K562 (cell line): ENCODE measurements around the gene SLC30A7. TPM values are rescaled to one million over a fixed set of nuclear protein-coding genes. Genes with fewer than 3 reads are reported as not detected.

Source experiments
- ATAC-seq: fragments of 200-7000 bp; cut with Tn5 transposase; 3 replicates; pipeline ENCODE4 v1.9.1; 2020; ENCODE audit warnings: moderate library complexity
- BruUV-seq: library from RNA; stranded (reverse); fragments of 400-500 nt; replicated peaks from 2 replicates; lab custom pipeline; 2021; lab: Mats Ljungman, UMichigan
- CTCF ChIA-PET: fragments of 300-600 bp; formaldehyde crosslinking; extraction: SDS; loops from one replicate; lab custom pipeline; 2021; ENCODE audit warnings: low intra/inter-chr PET ratio; lab: Yijun Ruan, JAX
- POLR2A ChIA-PET: fragments of 300-600, 350-650 bp; sonication (Branson Sonifier 250); formaldehyde crosslinking; extraction: SDS; loops from one replicate; lab custom pipeline; 2021; ENCODE audit warnings: antibody characterized with exemption, inconsistent platforms; lab: Yijun Ruan, JAX
- DNase-seq, 4 experiments: peaks; one replicate each; pipeline versions ENCODE4 v3.0.0 to v3.0.0-alpha.2; 2011 to 2018; ENCODE audit warnings: low spot score in 3 of 4, mixed read lengths in 3 of 4; ENCODE audit errors: extremely low read depth in 1 of 4
- FAIRE-seq: peaks from 2 replicates; lab custom pipeline; 2011; peaks lifted over from hg19 to GRCh38; lab: Jason Lieb, UNC
- H2AFZ ChIP-seq: 2 replicates; pipeline ENCODE4 v1.6.0; 2011; ENCODE audit warnings: low read depth, low read length, control low read depth, inconsistent platforms
- H3K27ac ChIP-seq: fragments of 200-600 bp; 3 replicates; pipeline ENCODE4 v1.8.0; 2011; ENCODE audit warnings: low read depth, mild to moderate bottlenecking, control low read depth, inconsistent platforms, low read length, moderate library complexity, mixed read lengths; ENCODE audit errors: extremely low read depth
- H3K27me3 ChIP-seq, 2 experiments: fragments of 300-600 bp in 1 of 2; 2 replicates in 1 of 2; 3 replicates in 1 of 2; pipeline versions ENCODE4 v1.6.0 to v1.8.0; 2011; ENCODE audit warnings: inconsistent platforms in 2 of 2, low read length in 2 of 2, mild to moderate bottlenecking in 1 of 2, mixed read lengths in 1 of 2, moderate library complexity in 1 of 2; ENCODE audit not compliant: control insufficient read depth in 2 of 2, insufficient read depth in 2 of 2
- H3K36me3 ChIP-seq: fragments of 300-600 bp; 3 replicates; pipeline ENCODE4 v1.8.0; 2011; ENCODE audit warnings: mild to moderate bottlenecking, low read length, inconsistent platforms; ENCODE audit not compliant: control insufficient read depth, insufficient read depth
- H3K4me1 ChIP-seq, 2 experiments: fragments of 200-600 bp in 1 of 2; replicated peaks in 1 of 2; 2 replicates in 1 of 2; 3 replicates in 1 of 2; pipeline versions ENCODE4 v1.5.1 to v1.8.0; 2011; ENCODE audit warnings: inconsistent platforms in 2 of 2, low read length in 2 of 2, mild to moderate bottlenecking in 1 of 2, mixed read lengths in 1 of 2, moderate library complexity in 1 of 2; ENCODE audit not compliant: control insufficient read depth in 2 of 2, insufficient read depth in 2 of 2
- H3K4me2 ChIP-seq: 2 replicates; pipeline ENCODE4 v1.6.1; 2011; ENCODE audit warnings: low read length, control low read depth, inconsistent platforms, mixed read lengths; ENCODE audit not compliant: insufficient read depth
- H3K4me3 ChIP-seq: fragments of 200-600 bp; sonication (generic), shearing (Covaris generic); 2 replicates; pipeline ENCODE4 v1.5.1; 2016; ENCODE audit warnings: control low read depth, inconsistent platforms
- H3K79me2 ChIP-seq: fragments of 200-600 bp; 3 replicates; pipeline ENCODE4 v1.8.0; 2011; ENCODE audit warnings: low read length, inconsistent platforms; ENCODE audit not compliant: control insufficient read depth, insufficient read depth
- H3K9ac ChIP-seq, 2 experiments: 2 replicates each; pipeline versions ENCODE4 v1.6.0 to v1.6.1; 2011; ENCODE audit warnings: low read depth in 2 of 2, low read length in 2 of 2, control low read depth in 1 of 2, inconsistent platforms in 1 of 2, mild to moderate bottlenecking in 1 of 2, mixed read lengths in 1 of 2; ENCODE audit not compliant: insufficient read depth in 1 of 2
- H3K9me1 ChIP-seq: one replicate; pipeline ENCODE4 v1.6.0; 2011; ENCODE audit warnings: inconsistent platforms, mild to moderate bottlenecking, low read length, moderate library complexity; ENCODE audit not compliant: control insufficient read depth, insufficient read depth
- H3K9me3 ChIP-seq: replicated peaks from 2 replicates; pipeline ENCODE4 v1.5.1; 2011; ENCODE audit warnings: low read depth, low read length, inconsistent platforms; ENCODE audit not compliant: control insufficient read depth, insufficient read depth
- H4K20me1 ChIP-seq: replicated peaks from 2 replicates; pipeline ENCODE4 v1.6.1; 2011; ENCODE audit warnings: low read length, inconsistent platforms, mixed read lengths; ENCODE audit not compliant: control insufficient read depth, insufficient read depth
- CHAMP1 ChIP-seq: fragments of 450-650 bp; IDR thresholded peaks from 2 replicates; pipeline ENCODE4 v1.6.1; 2016; ENCODE audit warnings: mild to moderate bottlenecking
- ETS2 ChIP-seq: IDR thresholded peaks from 2 replicates; pipeline ENCODE4 v1.6.1; 2016; ENCODE audit warnings: borderline replicate concordance, missing genetic modification characterization, mild to moderate bottlenecking, moderate library complexity, missing compliant biosample characterization; ENCODE audit not compliant: poor library complexity, severe bottlenecking
- JUN ChIP-seq, 2 experiments: sonication (generic) in 1 of 2; formaldehyde crosslinking in 1 of 2; IDR thresholded peaks; 2 replicates each; pipeline versions ENCODE4 v1.6.1 to v1.8.0; 2012 to 2022; ENCODE audit warnings: borderline replicate concordance in 2 of 2, mild to moderate bottlenecking in 2 of 2, improper control_type of control experiment in 1 of 2, low read depth in 1 of 2, low read length in 1 of 2, missing genetic modification reagents in 1 of 2
- POLR2A ChIP-seq: fragments of 450-650 bp; conservative IDR thresholded peaks from 2 replicates; pipeline ENCODE4 v1.6.1; 2016
- SNRNP70 ChIP-seq: fragments of 200-400 bp; formaldehyde crosslinking; optimal IDR thresholded peaks from 2 replicates; pipeline ENCODE3; 2017; ENCODE audit warnings: low read depth, low read length
- TAL1 ChIP-seq: fragments of 450-650 bp; IDR thresholded peaks from 2 replicates; pipeline ENCODE4 v1.6.1; 2016; ENCODE audit warnings: mild to moderate bottlenecking
- WGBS: fragments of 100-300 bp; shearing (Covaris generic); methylation state at CpG from one replicate; pipeline ENCODE4 v1.1.6; 2016; ENCODE audit warnings: low coverage, mixed read lengths; ENCODE audit not compliant: insufficient coverage; ENCODE audit errors: missing lambda C conversion rate; 5-methylcytosine and 5-hydroxymethylcytosine counted together
- in situ Hi-C: fragments of 300-500 bp; cut with MboI; formaldehyde crosslinking; loops from 4 replicates; pipeline ENCODE4 v1.15.0; 2018; ENCODE audit warnings: inconsistent platforms, mixed read lengths
- intact Hi-C: fragments of 100-400 bp; cut with micrococcal nuclease; formaldehyde crosslinking; loops from 2 replicates; pipeline ENCODE4 v1.14.2; 2022
- polyA plus RNA-seq, 8 experiments: library from polyadenylated mRNA; depleted of rRNA in 4 of 8; stranded (reverse) in 5 of 8; unstranded in 3 of 8; fragments of >200 nt; fragmentation: Nextera tagmentation in 2 of 8; fragmentation: Illumina TruSeq in 1 of 8; extraction: Ambion mirVana in 2 of 8; extraction: Trizol in 1 of 8; gene quantifications; 2 replicates each; pipeline versions ENCODE4 v1.2.1 to v1.2.3, GENCODE V29; 2011 to 2014; ENCODE audit warnings: inconsistent platforms in 1 of 8, missing spikeins in 1 of 8
- total RNA-seq, 7 experiments: library from RNA; depleted of rRNA in 6 of 7; stranded (reverse); fragments of >200 nt in 6 of 7; fragmentation: Illumina TruSeq in 2 of 7; extraction: Trizol in 2 of 7; gene quantifications; 2 replicates each; pipeline versions ENCODE4 v1.2.1 to v1.2.3, GENCODE V29; 2011 to 2021; ENCODE audit warnings: low replicate concordance in 1 of 7
- TF ChIP-seq, protein P1 (sequence below): IDR thresholded peaks from 3 replicates; pipeline ENCODE4 v1.6.1; 2011; ENCODE audit warnings: borderline replicate concordance, mild to moderate bottlenecking; ENCODE audit not compliant: insufficient read length, insufficient read depth
- TF ChIP-seq, protein P2 (sequence below), 2 experiments: fragments of 450-650 bp in 1 of 2; sonication (generic) in 1 of 2; formaldehyde crosslinking in 1 of 2; IDR thresholded peaks; 2 replicates each; pipeline versions ENCODE4 v1.7.1 to v1.9.0; 2016 to 2022; ENCODE audit warnings: inconsistent platforms in 1 of 2, mild to moderate bottlenecking in 1 of 2, missing genetic modification reagents in 1 of 2

Gene SLC30A7
- total and polyA plus RNA-seq, 9 of the 15 experiments (the other 6 are each of a cell fraction or from before 2014, with no cell fraction given): 3.5 to 17.1 (median 7.2) TPM

- ChIA-PET CTCF (no interaction called here), POLR2A (interaction anchor here (0.6 to 1.5 kb wide), 3 partner anchors 11 to 51 kb away, joined by 3 to 4 read pairs (median 4); no protein-coding TSS in a partner anchor)
- H3K9me3 ChIP-seq: no peaks in the 10 kb centered on the region
- no TSS peak for BruUV-seq
- H3K4me1 ChIP-seq: peaks cover 0 to 8% of the 10 kb centered on the region in 2 experiments; a peak in 3 of 5 replicates
- FAIRE-seq (peak; percentile 84), ATAC-seq (peak; percentile 73), DNase-seq (peak; percentile 30 to 74 (median 52))
- H3K79me2 ChIP-seq: peaks cover 66% of the 10 kb centered on the region
- peak overlapping the region; percentile 86 for H3K4me2 ChIP-seq
- peak overlapping the region; percentile 90 for H3K4me3 ChIP-seq
- intact Hi-C loops (loop anchor here (10.0 kb wide), 1 partner anchor 762 kb away; the partner anchor contains the start of genes SASS6 and TRMT13), in situ Hi-C loops (no loop called here)
- peak overlapping the region; percentile 88 for H3K27ac ChIP-seq
- H4K20me1 ChIP-seq: no peaks in the 10 kb centered on the region
- H3K9me1 ChIP-seq: no peaks in the 10 kb centered on the region
- H3K9ac ChIP-seq: peak overlapping the region; percentile 93 to 95
- H3K27me3 ChIP-seq: no peaks in the 10 kb centered on the region
- peak overlapping the region; percentile 96 for H2AFZ ChIP-seq
- WGBS: 0% methylated on average over 11 of the region's 12 CpGs
- peaks cover 49% of the 10 kb centered on the region for H3K36me3 ChIP-seq
- TF ChIP-seq ETS2 (tag) (no peak), JUN (IDR thresholded peaks at IDR 0.05; ENCODE audit: borderline replicate concordance, low read depth, low read length) (no peak), JUN (CRISPR knock-in tag; IDR thresholded peaks at IDR 0.05; ENCODE audit: borderline replicate concordance) (no peak), CHAMP1 (no peak), POLR2A (no peak), TAL1 (no peak), SNRNP70 (no peak)
- TF ChIP-seq, protein P1, sequence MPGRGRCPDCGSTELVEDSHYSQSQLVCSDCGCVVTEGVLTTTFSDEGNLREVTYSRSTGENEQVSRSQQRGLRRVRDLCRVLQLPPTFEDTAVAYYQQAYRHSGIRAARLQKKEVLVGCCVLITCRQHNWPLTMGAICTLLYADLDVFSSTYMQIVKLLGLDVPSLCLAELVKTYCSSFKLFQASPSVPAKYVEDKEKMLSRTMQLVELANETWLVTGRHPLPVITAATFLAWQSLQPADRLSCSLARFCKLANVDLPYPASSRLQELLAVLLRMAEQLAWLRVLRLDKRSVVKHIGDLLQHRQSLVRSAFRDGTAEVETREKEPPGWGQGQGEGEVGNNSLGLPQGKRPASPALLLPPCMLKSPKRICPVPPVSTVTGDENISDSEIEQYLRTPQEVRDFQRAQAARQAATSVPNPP: no peak
- TF ChIP-seq, protein P2, sequence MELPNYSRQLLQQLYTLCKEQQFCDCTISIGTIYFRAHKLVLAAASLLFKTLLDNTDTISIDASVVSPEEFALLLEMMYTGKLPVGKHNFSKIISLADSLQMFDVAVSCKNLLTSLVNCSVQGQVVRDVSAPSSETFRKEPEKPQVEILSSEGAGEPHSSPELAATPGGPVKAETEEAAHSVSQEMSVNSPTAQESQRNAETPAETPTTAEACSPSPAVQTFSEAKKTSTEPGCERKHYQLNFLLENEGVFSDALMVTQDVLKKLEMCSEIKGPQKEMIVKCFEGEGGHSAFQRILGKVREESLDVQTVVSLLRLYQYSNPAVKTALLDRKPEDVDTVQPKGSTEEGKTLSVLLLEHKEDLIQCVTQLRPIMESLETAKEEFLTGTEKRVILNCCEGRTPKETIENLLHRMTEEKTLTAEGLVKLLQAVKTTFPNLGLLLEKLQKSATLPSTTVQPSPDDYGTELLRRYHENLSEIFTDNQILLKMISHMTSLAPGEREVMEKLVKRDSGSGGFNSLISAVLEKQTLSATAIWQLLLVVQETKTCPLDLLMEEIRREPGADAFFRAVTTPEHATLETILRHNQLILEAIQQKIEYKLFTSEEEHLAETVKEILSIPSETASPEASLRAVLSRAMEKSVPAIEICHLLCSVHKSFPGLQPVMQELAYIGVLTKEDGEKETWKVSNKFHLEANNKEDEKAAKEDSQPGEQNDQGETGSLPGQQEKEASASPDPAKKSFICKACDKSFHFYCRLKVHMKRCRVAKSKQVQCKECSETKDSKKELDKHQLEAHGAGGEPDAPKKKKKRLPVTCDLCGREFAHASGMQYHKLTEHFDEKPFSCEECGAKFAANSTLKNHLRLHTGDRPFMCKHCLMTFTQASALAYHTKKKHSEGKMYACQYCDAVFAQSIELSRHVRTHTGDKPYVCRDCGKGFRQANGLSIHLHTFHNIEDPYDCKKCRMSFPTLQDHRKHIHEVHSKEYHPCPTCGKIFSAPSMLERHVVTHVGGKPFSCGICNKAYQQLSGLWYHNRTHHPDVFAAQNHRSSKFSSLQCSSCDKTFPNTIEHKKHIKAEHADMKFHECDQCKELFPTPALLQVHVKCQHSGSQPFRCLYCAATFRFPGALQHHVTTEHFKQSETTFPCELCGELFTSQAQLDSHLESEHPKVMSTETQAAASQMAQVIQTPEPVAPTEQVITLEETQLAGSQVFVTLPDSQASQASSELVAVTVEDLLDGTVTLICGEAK (IDR thresholded peaks at IDR 0.05): no peak
- TF ChIP-seq, protein P2 (CRISPR knock-in tag; IDR thresholded peaks at IDR 0.05): no peak
Observed at GRCh38 chr1:100896481-100896982, 642 bp downstream of the SLC30A7 start.
